Measurements from ENCODE around the gene METTL4.

GRCh38 chr18:2549462-2549861 lies 21.8 kb downstream of the METTL4 start:
- TF ChIP-seq POLR2A (IDR thresholded peaks at IDR 0.05; ENCODE audit: low read depth, low read length) (no peak), POLR2AphosphoS5 (IDR thresholded peaks at IDR 0.05; ENCODE audit: low read depth, low read length) (no peak), TAF1 (IDR thresholded peaks at IDR 0.05; ENCODE audit: low read depth, low read length) (no peak), POU2F2 (IDR thresholded peaks at IDR 0.05; ENCODE audit: low read depth, low read length) (no peak), SPI1 (IDR thresholded peaks at IDR 0.05; ENCODE audit: low read depth, low read length) (no peak)
